ENCODE measurements around the gene RXRA.

The RXRA gene

GRCh38 chr9:134365791-134366222, 39.6 kb downstream of the RXRA start:
- no peaks in the 10 kb centered on the region for H3K27me3 ChIP-seq (ENCODE audit: control insufficient read depth, insufficient read depth, low read length)
- H3K27ac ChIP-seq: peak overlapping the region; percentile 95
- H3K79me2 ChIP-seq: peaks cover 46% of the 10 kb centered on the region
- no peaks in the 10 kb centered on the region for H3K9me3 ChIP-seq (ENCODE audit: control insufficient read depth, low read length)
- TF ChIP-seq CTCF (IDR thresholded peaks at IDR 0.05): peak; percentile 20
- H2AFZ ChIP-seq: no peak overlapping the region
- no peak overlapping the region for H3K4me3 ChIP-seq (ENCODE audit: low read depth, low read length)
- no peaks in the 10 kb centered on the region for H3K36me3 ChIP-seq (ENCODE audit: control insufficient read depth, insufficient read depth, low read length)
- peak overlapping the region; percentile 46 for H3K4me2 ChIP-seq (ENCODE audit: low read length)
- no peak overlapping the region for H3K9ac ChIP-seq
- peaks cover 61% of the 10 kb centered on the region for H3K4me1 ChIP-seq

GRCh38 chr9:134366223-134367031, 40.2 kb downstream of the RXRA start:
- H3K27me3 ChIP-seq (ENCODE audit: control insufficient read depth, insufficient read depth, low read length): no peaks in the 10 kb centered on the region
- H3K4me3 ChIP-seq (ENCODE audit: low read depth, low read length): no peak overlapping the region
- no peak overlapping the region for H3K9ac ChIP-seq
- peaks cover 58% of the 10 kb centered on the region for H3K4me1 ChIP-seq
- peak overlapping the region; percentile 78 for H3K4me2 ChIP-seq (ENCODE audit: low read length)
- peak overlapping the region; percentile 95 for H3K27ac ChIP-seq
- peaks cover 48% of the 10 kb centered on the region for H3K79me2 ChIP-seq
- no peaks in the 10 kb centered on the region for H3K36me3 ChIP-seq (ENCODE audit: control insufficient read depth, insufficient read depth, low read length)
- H3K9me3 ChIP-seq (ENCODE audit: control insufficient read depth, low read length): no peaks in the 10 kb centered on the region
- H2AFZ ChIP-seq: no peak overlapping the region
- TF ChIP-seq CTCF (IDR thresholded peaks at IDR 0.05): no peak

GRCh38 chr9:134367061-134367460, 40.8 kb downstream of the RXRA start:
- no peak overlapping the region for H3K9ac ChIP-seq
- H3K79me2 ChIP-seq: peaks cover 51% of the 10 kb centered on the region
- H3K4me3 ChIP-seq (ENCODE audit: low read depth, low read length): peak overlapping the region; percentile 51
- H3K36me3 ChIP-seq (ENCODE audit: control insufficient read depth, insufficient read depth, low read length): no peaks in the 10 kb centered on the region
- peak overlapping the region; percentile 78 for H3K4me2 ChIP-seq (ENCODE audit: low read length)
- TF ChIP-seq CTCF (IDR thresholded peaks at IDR 0.05): no peak
- no peaks in the 10 kb centered on the region for H3K27me3 ChIP-seq (ENCODE audit: control insufficient read depth, insufficient read depth, low read length)
- no peaks in the 10 kb centered on the region for H3K9me3 ChIP-seq (ENCODE audit: control insufficient read depth, low read length)
- H3K4me1 ChIP-seq: peaks cover 55% of the 10 kb centered on the region
- peak overlapping the region; percentile 95 for H3K27ac ChIP-seq
- no peak overlapping the region for H2AFZ ChIP-seq

- Histone ChIP-seq H3K36me3 (ENCODE audit: control insufficient read depth, insufficient read depth, low read length) (no peaks in the 10 kb centered on the region), H3K4me3 (ENCODE audit: low read depth, low read length) (peak overlapping the region; percentile 51), H3K79me2 (peaks cover 56% of the 10 kb centered on the region), H3K4me2 (ENCODE audit: low read length) (peak overlapping the region; percentile 78), H3K9me3 (ENCODE audit: control insufficient read depth, low read length) (no peaks in the 10 kb centered on the region), H3K4me1 (peaks cover 59% of the 10 kb centered on the region), H3K9ac (no peak overlapping the region), H3K27ac (peak overlapping the region; percentile 95), H2AFZ (no peak overlapping the region), H3K27me3 (ENCODE audit: control insufficient read depth, insufficient read depth, low read length) (no peaks in the 10 kb centered on the region)
- TF ChIP-seq CTCF (IDR thresholded peaks at IDR 0.05): no peak
These were observed 41.7 kb downstream of the RXRA start for GRCh38 chr9:134367791-134368490.

Data from parathyroid adenoma (tissue), 2 donors.